Ovary (tissue), 9 donors: ENCODE data around the gene KRT7. TPM values are rescaled to one million over a fixed set of nuclear protein-coding genes. Genes with fewer than 3 reads are reported as not detected.

Source experiments
- DNase-seq, 5 donors: peaks; one replicate each; pipeline ENCODE4 v3.0.0-alpha.2; 2019 to 2020
- H3K27ac ChIP-seq, 2 donors: fragments of 200-600 bp; one replicate each; pipeline versions ENCODE4 v1.5.1 to v1.8.0; 2019 to 2022
- H3K27me3 ChIP-seq: fragments of 200-600 bp; one replicate; pipeline ENCODE4 v1.8.0; 2022
- H3K36me3 ChIP-seq: fragments of 200-600 bp; sonication (generic); one replicate; pipeline ENCODE4 v1.5.1; 2019
- H3K4me1 ChIP-seq: one replicate; pipeline ENCODE4 v1.8.1; 2013; ENCODE audit warnings: mild to moderate bottlenecking, moderate library complexity; ENCODE audit not compliant: insufficient read depth
- H3K4me3 ChIP-seq: fragments of 200-600 bp; sonication (generic); one replicate; pipeline ENCODE4 v1.5.1; 2017
- H3K9me3 ChIP-seq, 2 donors: fragments of 200-600 bp in 1 of 2; sonication (generic) in 1 of 2; one replicate each; pipeline versions ENCODE4 v1.5.1 to v1.8.1; 2013 to 2019; ENCODE audit warnings: mild to moderate bottlenecking in 1 of 2, moderate library complexity in 1 of 2
- CTCF ChIP-seq, 3 donors: fragments of 450-650 bp in 2 of 3; fragments of 200-600 bp in 1 of 3; IDR thresholded peaks; one replicate each; pipeline versions ENCODE4 v1.5.1 to v1.8.0; 2016 to 2022; ENCODE audit warnings: antibody characterized with exemption in 3 of 3, mild to moderate bottlenecking in 1 of 3
- EP300 ChIP-seq: sonication (generic); formaldehyde crosslinking; IDR thresholded peaks from one replicate; pipeline ENCODE4 v1.6.1; 2017; ENCODE audit warnings: antibody characterized with exemption
- POLR2A ChIP-seq: fragments of 450-650 bp; IDR thresholded peaks from one replicate; pipeline ENCODE4 v1.6.1; 2017; ENCODE audit warnings: antibody characterized with exemption, mild to moderate bottlenecking, moderate library complexity
- WGBS, 3 donors: extraction: QIAGEN DNeasy Blood & Tissue Kit in 1 of 3; methylation state at CpG; one replicate each; pipeline versions ENCODE4 v1.1.5 to v1.1.7; 2013 to 2017; 5-methylcytosine and 5-hydroxymethylcytosine counted together
- intact Hi-C, 4 donors: fragments of 100-400 bp; cut with DNase I; formaldehyde crosslinking; loops; one replicate each; pipeline versions ENCODE4 v1.11.0 to v1.15.1; 2022 to 2023
- polyA plus RNA-seq, 2 donors: library from polyadenylated mRNA; stranded (reverse); fragments of 200-250 nt in 1 of 2; fragments of 350-450 nt in 1 of 2; fragmentation: Illumina TruSeq in 1 of 2; extraction: RNeasy Lipid Tissue Mini Kit (QIAGEN cat#74804) in 1 of 2; gene quantifications; one replicate each; pipeline ENCODE4 v1.2.3, GENCODE V29; 2013 to 2014
- total RNA-seq, 7 donors: library from RNA; depleted of rRNA in 2 of 7; stranded (reverse); fragments of >200 nt in 2 of 7; fragmentation: NEBNext Ultra II Directional in 3 of 7; extraction: Animal tissue kit (Norgen Biotek cat#: 25700) in 3 of 7; gene quantifications; one replicate each; pipeline versions ENCODE4 v1.1.0 to v1.2.4, GENCODE V29; 2016 to 2023
- donor health status: DM: no; HTN: no; CAD: no; lungs with moderate emphysema.
- donor health status: DM: no; HTN: no; CAD: no.
- donor health status: Bipolar disorder and iron deficiency.
- donor health status: DM: yes; HTN: yes; CAD: no.
- donor health status: DM: no; HTN: no; CAD: no.
- donor health status: DM: yes; HTN: yes; CAD: no.

The KRT7 gene
- total and polyA plus RNA-seq, 9 donors = 0.37 to 379 (median 22.7) TPM; not detected in 1

DNA sequence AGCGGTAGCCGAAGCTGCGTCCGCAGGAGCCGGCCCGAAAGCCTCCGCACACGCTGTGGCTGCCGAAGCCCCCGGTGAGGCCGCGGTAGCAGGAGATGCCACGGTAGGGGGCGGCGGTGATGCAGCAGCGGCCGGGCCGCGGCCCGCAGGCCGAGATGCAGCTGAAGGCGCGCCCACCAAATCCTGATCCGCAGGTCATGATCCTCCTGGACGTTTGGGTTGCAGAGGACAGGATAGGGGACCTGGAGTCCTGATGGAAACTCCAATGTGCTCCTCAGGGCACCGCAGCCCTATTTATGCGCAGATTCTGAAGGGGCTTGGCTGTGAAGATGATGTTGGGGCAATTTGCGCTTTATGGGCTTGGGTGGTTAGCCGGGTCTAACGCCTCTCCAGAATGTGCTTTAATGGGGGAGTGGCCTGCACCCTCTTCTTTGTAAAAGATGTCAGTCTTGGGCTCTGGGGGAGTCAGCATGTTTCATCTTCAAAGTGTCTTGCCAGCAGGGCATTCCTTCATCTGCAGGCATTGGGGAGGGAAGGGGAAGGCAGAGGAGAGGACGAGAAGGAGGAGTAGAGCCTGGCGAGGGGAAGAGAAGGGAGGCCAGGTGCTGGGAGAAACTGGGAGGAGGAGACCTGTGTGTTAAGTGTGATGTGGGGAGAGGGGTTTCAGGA, 58.4 kb downstream of the KRT7 start, which contains the start of gene KRT81:
KRT81 (minus strand) TSS at position 268 of the 669 bp plus-strand sequence; CDS start at position 199, 69 bp downstream.
- no peak within 1 kb of the TSS for H3K27ac ChIP-seq
- H3K9me3 ChIP-seq = no peaks in the 10 kb centered on the region
- 16 to 58% (median 30%) methylated on average over 17 to 23 of the region's 32 CpGs for WGBS, 3 donors
- TF ChIP-seq POLR2A = no peak
- no peak for TF ChIP-seq CTCF (IDR thresholded peaks at IDR 0.05)
- TF ChIP-seq EP300 = no peak
- no peak for DNase-seq
- no peaks in the 10 kb centered on the region for H3K36me3 ChIP-seq
- no peak within 1 kb of the TSS for H3K4me3 ChIP-seq
- no peaks in the 10 kb centered on the region for H3K4me1 ChIP-seq
- no peaks in the 10 kb centered on the region for H3K27me3 ChIP-seq
- intact Hi-C loops = no loop called here

DNA sequence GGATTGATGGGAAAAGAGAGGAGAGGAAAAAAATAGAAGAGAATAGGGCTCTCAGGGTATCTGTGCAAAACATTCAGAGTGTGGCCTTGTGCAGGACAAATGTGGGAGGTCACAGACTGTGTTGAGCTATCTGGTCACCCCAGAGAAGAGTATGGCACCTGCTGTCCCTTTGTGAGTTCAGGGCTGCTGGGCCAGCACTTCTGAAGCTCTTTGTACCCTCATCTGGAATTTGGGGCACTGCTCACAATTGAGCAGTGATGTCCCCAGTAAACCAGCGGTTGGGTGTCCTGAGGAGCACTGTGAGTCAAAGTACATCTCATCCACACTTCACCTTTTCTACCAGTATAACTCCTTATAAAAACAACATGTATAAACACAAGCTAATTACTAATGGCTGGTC, 60.9 kb downstream of the KRT7 start:
- Histone ChIP-seq H3K4me1 (no peaks in the 10 kb centered on the region), H3K4me3 (no peak overlapping the region), H3K36me3 (no peaks in the 10 kb centered on the region), H3K27me3 (no peaks in the 10 kb centered on the region), H3K27ac (no peak overlapping the region), H3K9me3 (no peaks in the 10 kb centered on the region)
- no peak for DNase-seq
- WGBS, 3 donors = 74 to 81% (median 74%) methylated on average over 1 of the region's 1 CpG
- intact Hi-C loops = no loop called here
- TF ChIP-seq EP300 (no peak), CTCF (IDR thresholded peaks at IDR 0.05) (no peak), POLR2A (no peak)

DNA sequence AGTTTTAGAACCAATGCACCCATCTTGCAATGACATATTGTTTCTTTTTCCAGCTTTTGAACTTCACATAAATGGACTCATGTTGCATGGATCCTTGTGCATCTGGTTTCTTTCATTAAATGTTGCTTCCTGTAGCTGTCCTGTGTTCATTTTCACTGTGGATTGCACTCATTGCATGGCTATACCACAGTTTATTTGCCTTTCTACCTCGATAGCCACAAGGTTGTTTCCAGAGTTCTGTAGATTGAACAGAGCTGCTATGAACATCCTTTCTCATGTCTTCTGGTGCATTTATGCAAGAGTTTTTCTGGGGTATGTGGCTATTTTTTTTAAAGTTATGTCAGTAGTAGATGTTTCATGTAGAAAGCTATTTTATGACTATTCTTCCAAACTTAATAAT, 61.8 kb downstream of the KRT7 start:
- intact Hi-C loops = no loop called here
- Histone ChIP-seq H3K4me1 (no peaks in the 10 kb centered on the region), H3K36me3 (no peaks in the 10 kb centered on the region), H3K9me3 (no peaks in the 10 kb centered on the region), H3K4me3 (no peak overlapping the region), H3K27ac (no peak overlapping the region), H3K27me3 (no peaks in the 10 kb centered on the region)
- no peak for DNase-seq
- WGBS, 3 donors = 43 to 53% (median 53%) methylated on average over 1 of the region's 1 CpG
- TF ChIP-seq POLR2A (no peak), EP300 (no peak), CTCF (IDR thresholded peaks at IDR 0.05) (no peak)

GRCh38 chr12:52295663-52296062, 62.6 kb downstream of the KRT7 start:
- H3K9me3 ChIP-seq = no peaks in the 10 kb centered on the region
- H3K4me3 ChIP-seq = no peak overlapping the region
- no peaks in the 10 kb centered on the region for H3K4me1 ChIP-seq
- intact Hi-C loops = no loop called here
- H3K27ac ChIP-seq = no peak overlapping the region
- WGBS, 3 donors = 68 to 72% (median 69%) methylated on average over 1 of the region's 1 CpG
- DNase-seq = no peak
- H3K36me3 ChIP-seq = no peaks in the 10 kb centered on the region
- no peak for TF ChIP-seq POLR2A
- no peak for TF ChIP-seq CTCF (IDR thresholded peaks at IDR 0.05)
- no peak for TF ChIP-seq EP300
- H3K27me3 ChIP-seq = no peaks in the 10 kb centered on the region
